SJCRH30 (cell line): Measurements from ENCODE around the gene MYOM3. TPM values are rescaled to one million over a fixed set of nuclear protein-coding genes. Genes with fewer than 3 reads are reported as not detected.

Experiments
- DNase-seq, 2 experiments: peaks; one replicate each; pipeline ENCODE4 v3.0.0-alpha.2; 2015 to 2020
- H3K27ac ChIP-seq: fragments of 250-450 bp; sonication (Bioruptor Pico); 2 replicates; pipeline ENCODE4 v1.5.1; 2020; ENCODE audit warnings: mild to moderate bottlenecking, moderate library complexity
- H3K27me3 ChIP-seq: fragments of 250-450 bp; sonication (Bioruptor Pico); 2 replicates; pipeline ENCODE4 v1.5.1; 2020; ENCODE audit warnings: mild to moderate bottlenecking, moderate library complexity
- H3K36me3 ChIP-seq: fragments of 250-450 bp; sonication (Bioruptor Pico); 2 replicates; pipeline ENCODE4 v1.5.1; 2020; ENCODE audit warnings: mild to moderate bottlenecking, moderate library complexity
- H3K4me1 ChIP-seq: fragments of 250-450 bp; sonication (Bioruptor Pico); 2 replicates; pipeline ENCODE4 v1.5.1; 2020; ENCODE audit warnings: mild to moderate bottlenecking, moderate library complexity
- H3K4me3 ChIP-seq: fragments of 250-450 bp; sonication (Bioruptor Pico); 2 replicates; pipeline ENCODE4 v1.5.1; 2020; ENCODE audit warnings: mild to moderate bottlenecking, moderate library complexity
- H3K9me3 ChIP-seq: fragments of 250-450 bp; sonication (Bioruptor Pico); replicated peaks from 2 replicates; pipeline ENCODE4 v1.5.1; 2020; ENCODE audit warnings: mild to moderate bottlenecking, moderate library complexity
- total RNA-seq: library from RNA; depleted of rRNA; stranded (reverse); fragments of >200 nt; shearing (Covaris generic); gene quantifications from 2 replicates; pipeline ENCODE4 v1.2.3, GENCODE V29; 2014

MYOM3 gene
- total RNA-seq, 1 experiment from 2014 or later, result not detected

GRCh38 chr1:24089027-24089742 is 22.8 kb downstream of the MYOM3 start:
- DNase-seq, result no peak
- H3K27me3 ChIP-seq, result peaks cover 36% of the 10 kb centered on the region
- no peak overlapping the region for H3K27ac ChIP-seq
- H3K4me1 ChIP-seq, result no peaks in the 10 kb centered on the region
- no peaks in the 10 kb centered on the region for H3K36me3 ChIP-seq
- H3K4me3 ChIP-seq, result no peak overlapping the region
- no peaks in the 10 kb centered on the region for H3K9me3 ChIP-seq

- no peaks in the 10 kb centered on the region for H3K4me1 ChIP-seq
- no peak overlapping the region for H3K27ac ChIP-seq
- H3K36me3 ChIP-seq, result no peaks in the 10 kb centered on the region
- H3K9me3 ChIP-seq, result no peaks in the 10 kb centered on the region
- no peak overlapping the region for H3K4me3 ChIP-seq
- DNase-seq, result no peak
- H3K27me3 ChIP-seq, result peaks cover 28% of the 10 kb centered on the region
Measured at GRCh38 chr1:24086466-24086865, 25.5 kb downstream of the MYOM3 start.

- no peak for DNase-seq
- H3K36me3 ChIP-seq, result no peaks in the 10 kb centered on the region
- peaks cover 29% of the 10 kb centered on the region for H3K27me3 ChIP-seq
- no peak overlapping the region for H3K27ac ChIP-seq
- no peak overlapping the region for H3K4me3 ChIP-seq
- H3K4me1 ChIP-seq, result no peaks in the 10 kb centered on the region
- no peaks in the 10 kb centered on the region for H3K9me3 ChIP-seq
Measured at GRCh38 chr1:24085546-24085945, 26.4 kb downstream of the MYOM3 start.

- peaks cover 29% of the 10 kb centered on the region for H3K27me3 ChIP-seq
- no peaks in the 10 kb centered on the region for H3K36me3 ChIP-seq
- DNase-seq, result no peak
Measured at GRCh38 chr1:24085007-24085406, 26.9 kb downstream of the MYOM3 start.

GRCh38 chr1:24084050-24084449 is 27.9 kb downstream of the MYOM3 start:
- H3K4me1 ChIP-seq, result no peaks in the 10 kb centered on the region
- DNase-seq, result no peak
- H3K4me3 ChIP-seq, result no peak overlapping the region
- H3K9me3 ChIP-seq, result no peaks in the 10 kb centered on the region
- peaks cover 27% of the 10 kb centered on the region for H3K27me3 ChIP-seq
- H3K27ac ChIP-seq, result no peak overlapping the region
- H3K36me3 ChIP-seq, result no peaks in the 10 kb centered on the region

More at GRCh38 chr1:24085007-24085406, 26.9 kb downstream of the MYOM3 start:
- Histone ChIP-seq H3K9me3 (no peaks in the 10 kb centered on the region), H3K27ac (no peak overlapping the region), H3K4me3 (no peak overlapping the region), H3K4me1 (no peaks in the 10 kb centered on the region)

- Histone ChIP-seq H3K4me1 (no peaks in the 10 kb centered on the region), H3K4me3 (no peak overlapping the region), H3K36me3 (no peaks in the 10 kb centered on the region), H3K27ac (no peak overlapping the region), H3K9me3 (no peaks in the 10 kb centered on the region), H3K27me3 (peaks cover 26% of the 10 kb centered on the region)
- no peak for DNase-seq
Measured at GRCh38 chr1:24082372-24082771, 29.6 kb downstream of the MYOM3 start.

- H3K4me3 ChIP-seq, result no peak overlapping the region
- no peaks in the 10 kb centered on the region for H3K36me3 ChIP-seq
- no peak overlapping the region for H3K27ac ChIP-seq
- no peaks in the 10 kb centered on the region for H3K9me3 ChIP-seq
- peaks cover 17% of the 10 kb centered on the region for H3K27me3 ChIP-seq
- no peaks in the 10 kb centered on the region for H3K4me1 ChIP-seq
- no peak for DNase-seq
Measured at GRCh38 chr1:24081190-24081589, 30.7 kb downstream of the MYOM3 start.

GRCh38 chr1:24080131-24080530 is 31.8 kb downstream of the MYOM3 start:
- no peaks in the 10 kb centered on the region for H3K36me3 ChIP-seq
- H3K27me3 ChIP-seq, result peaks cover 19% of the 10 kb centered on the region; the same call in 1 of the 2 replicates
- H3K27ac ChIP-seq, result no peak overlapping the region
- DNase-seq, result no peak
- H3K9me3 ChIP-seq, result no peaks in the 10 kb centered on the region
- H3K4me1 ChIP-seq, result no peaks in the 10 kb centered on the region
- H3K4me3 ChIP-seq, result no peak overlapping the region

GRCh38 chr1:24077278-24077978 is 34.5 kb downstream of the MYOM3 start:
- no peak for DNase-seq
- H3K27ac ChIP-seq, result no peak overlapping the region
- H3K9me3 ChIP-seq, result no peaks in the 10 kb centered on the region
- no peaks in the 10 kb centered on the region for H3K4me1 ChIP-seq
- no peak overlapping the region for H3K4me3 ChIP-seq
- H3K36me3 ChIP-seq, result no peaks in the 10 kb centered on the region
- peaks cover 21% of the 10 kb centered on the region for H3K27me3 ChIP-seq

GRCh38 chr1:24075946-24076345 is 36.0 kb downstream of the MYOM3 start:
- H3K9me3 ChIP-seq, result no peaks in the 10 kb centered on the region
- no peak overlapping the region for H3K4me3 ChIP-seq
- no peak overlapping the region for H3K27ac ChIP-seq
- no peaks in the 10 kb centered on the region for H3K4me1 ChIP-seq
- H3K27me3 ChIP-seq, result peaks cover 25% of the 10 kb centered on the region
- DNase-seq, result no peak
- no peaks in the 10 kb centered on the region for H3K36me3 ChIP-seq

GRCh38 chr1:24075590-24075854 is 36.4 kb downstream of the MYOM3 start:
- Histone ChIP-seq H3K36me3 (no peaks in the 10 kb centered on the region), H3K4me1 (no peaks in the 10 kb centered on the region), H3K27me3 (peaks cover 25% of the 10 kb centered on the region), H3K9me3 (no peaks in the 10 kb centered on the region), H3K27ac (no peak overlapping the region), H3K4me3 (no peak overlapping the region)
- no peak for DNase-seq

- Histone ChIP-seq H3K4me3 (no peak overlapping the region), H3K27ac (no peak overlapping the region), H3K27me3 (peaks cover 25% of the 10 kb centered on the region), H3K4me1 (no peaks in the 10 kb centered on the region), H3K36me3 (no peaks in the 10 kb centered on the region), H3K9me3 (no peaks in the 10 kb centered on the region)
- no peak for DNase-seq
Measured at GRCh38 chr1:24074817-24075589, 36.9 kb downstream of the MYOM3 start.

- no peaks in the 10 kb centered on the region for H3K4me1 ChIP-seq
- H3K27me3 ChIP-seq, result peaks cover 25% of the 10 kb centered on the region
- H3K9me3 ChIP-seq, result no peaks in the 10 kb centered on the region
- H3K4me3 ChIP-seq, result no peak overlapping the region
- no peaks in the 10 kb centered on the region for H3K36me3 ChIP-seq
- no peak overlapping the region for H3K27ac ChIP-seq
- no peak for DNase-seq
Measured at GRCh38 chr1:24074196-24074595, 37.7 kb downstream of the MYOM3 start.

GRCh38 chr1:24071941-24072340 is 40.0 kb downstream of the MYOM3 start:
- DNase-seq, result no peak
- H3K27me3 ChIP-seq, result peaks cover 17% of the 10 kb centered on the region
- H3K36me3 ChIP-seq, result no peaks in the 10 kb centered on the region
- H3K4me1 ChIP-seq, result no peaks in the 10 kb centered on the region
- H3K9me3 ChIP-seq, result no peaks in the 10 kb centered on the region
- H3K27ac ChIP-seq, result no peak overlapping the region
- H3K4me3 ChIP-seq, result no peak overlapping the region

GRCh38 chr1:24070821-24071393 is 41.0 kb downstream of the MYOM3 start:
- Histone ChIP-seq H3K27me3 (peaks cover 17% of the 10 kb centered on the region), H3K27ac (no peak overlapping the region), H3K4me1 (no peaks in the 10 kb centered on the region), H3K36me3 (no peaks in the 10 kb centered on the region), H3K4me3 (no peak overlapping the region), H3K9me3 (no peaks in the 10 kb centered on the region)
- DNase-seq, result peak; percentile 77 to 89
